HG03439 (cell line): ENCODE measurements around the gene LYST.

Experiments used
- ATAC-seq: cut with Tn5 transposase; IDR thresholded peaks from one replicate; pipeline ENCODE4 v1.9.1; 2021; ENCODE audit warnings: mild to moderate bottlenecking, moderate library complexity; ENCODE audit not compliant: unreplicated experiment

LYST gene

GRCh38 chr1:235888119-235888643 lies 21.5 kb upstream of the LYST start:
- peak; percentile 85 for ATAC-seq

- ATAC-seq: no peak
Observed at GRCh38 chr1:235887676-235888075, 21.0 kb upstream of the LYST start.

GRCh38 chr1:235885655-235886262 lies 19.1 kb upstream of the LYST start:
- ATAC-seq: no peak

GRCh38 chr1:235883261-235883927 lies 16.7 kb upstream of the LYST start:
- ATAC-seq: no peak

- no peak for ATAC-seq
Observed at GRCh38 chr1:235882816-235883215, 16.1 kb upstream of the LYST start.

GRCh38 chr1:235881930-235882700 lies 15.4 kb upstream of the LYST start:
- ATAC-seq: no peak

GRCh38 chr1:235878082-235878811 lies 11.5 kb upstream of the LYST start:
- no peak for ATAC-seq

GRCh38 chr1:235876402-235876841 lies 9.7 kb upstream of the LYST start:
- ATAC-seq: peak; percentile 61

- ATAC-seq: no peak
Observed at GRCh38 chr1:235875036-235875597, 8.4 kb upstream of the LYST start.

- no peak for ATAC-seq
Observed at GRCh38 chr1:235874261-235874660, 7.6 kb upstream of the LYST start.

- ATAC-seq: no peak
Observed at GRCh38 chr1:235873571-235873970, 6.9 kb upstream of the LYST start.

GRCh38 chr1:235873045-235873444 lies 6.3 kb upstream of the LYST start:
- no peak for ATAC-seq

- no peak for ATAC-seq
Observed at GRCh38 chr1:235872270-235872669, 5.6 kb upstream of the LYST start.

GRCh38 chr1:235867903-235868469 lies 1.3 kb upstream of the LYST start:
- ATAC-seq: no peak

- peak; percentile 73 for ATAC-seq
Observed at GRCh38 chr1:235866913-235867845, 473 bp upstream of the LYST start.

- peak; percentile 0 for ATAC-seq
Observed at GRCh38 chr1:235865565-235866204, 1.0 kb downstream of the LYST start.

GRCh38 chr1:235864931-235865525 lies 1.7 kb downstream of the LYST start:
- ATAC-seq: no peak

GRCh38 chr1:235864469-235864868 lies 2.2 kb downstream of the LYST start:
- no peak for ATAC-seq
